ENCODE data around the gene UGT1A3. TPM values are rescaled to one million over a fixed set of nuclear protein-coding genes. Genes with fewer than 3 reads are reported as not detected.

The UGT1A3 gene
- total and polyA plus RNA-seq, 10 of the 15 experiments (the other 5 are each of a cell fraction or from before 2014, with no cell fraction given) = not detected

DNA sequence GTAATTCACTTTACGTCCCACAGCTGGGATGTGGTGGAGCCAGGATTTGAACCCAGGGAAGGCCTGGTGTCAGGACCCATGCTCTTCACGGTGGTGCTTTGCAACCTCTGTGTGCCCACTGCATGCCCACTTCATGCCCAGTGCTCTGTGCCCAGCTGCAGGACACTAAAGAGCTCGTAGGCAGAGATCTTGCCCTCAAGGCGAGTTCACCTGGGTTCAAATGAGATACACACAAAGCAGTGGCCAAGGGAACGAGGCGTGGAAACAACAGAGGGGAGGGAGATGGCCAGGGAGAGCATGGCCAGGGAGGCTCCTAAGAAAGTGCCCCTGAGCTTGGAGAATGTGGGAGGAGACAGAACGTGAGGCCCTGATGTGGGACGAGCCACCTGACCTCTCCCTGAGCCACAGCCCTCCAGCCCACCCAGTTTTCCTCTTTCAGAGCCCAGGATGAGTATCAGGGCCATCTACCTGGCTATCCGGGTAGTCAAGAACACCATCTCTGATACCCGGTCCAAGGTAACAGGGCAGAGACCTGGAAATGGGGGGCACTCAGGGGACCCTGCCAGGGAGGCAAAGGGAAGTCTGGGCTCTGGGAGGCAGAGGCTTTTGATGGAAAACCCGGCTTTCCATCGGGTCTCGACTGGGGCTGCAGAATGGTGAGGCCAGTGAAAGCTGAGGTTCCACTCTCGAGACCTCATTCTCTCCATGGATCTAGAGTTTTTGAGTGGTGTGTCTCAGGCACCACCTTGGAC, 69.7 kb downstream of the UGT1A3 start (continued):
- TF ChIP-seq TCF12 (IDR thresholded peaks at IDR 0.05; ENCODE audit: low read depth, low read length) = no peak
- TF ChIP-seq, protein P1, sequence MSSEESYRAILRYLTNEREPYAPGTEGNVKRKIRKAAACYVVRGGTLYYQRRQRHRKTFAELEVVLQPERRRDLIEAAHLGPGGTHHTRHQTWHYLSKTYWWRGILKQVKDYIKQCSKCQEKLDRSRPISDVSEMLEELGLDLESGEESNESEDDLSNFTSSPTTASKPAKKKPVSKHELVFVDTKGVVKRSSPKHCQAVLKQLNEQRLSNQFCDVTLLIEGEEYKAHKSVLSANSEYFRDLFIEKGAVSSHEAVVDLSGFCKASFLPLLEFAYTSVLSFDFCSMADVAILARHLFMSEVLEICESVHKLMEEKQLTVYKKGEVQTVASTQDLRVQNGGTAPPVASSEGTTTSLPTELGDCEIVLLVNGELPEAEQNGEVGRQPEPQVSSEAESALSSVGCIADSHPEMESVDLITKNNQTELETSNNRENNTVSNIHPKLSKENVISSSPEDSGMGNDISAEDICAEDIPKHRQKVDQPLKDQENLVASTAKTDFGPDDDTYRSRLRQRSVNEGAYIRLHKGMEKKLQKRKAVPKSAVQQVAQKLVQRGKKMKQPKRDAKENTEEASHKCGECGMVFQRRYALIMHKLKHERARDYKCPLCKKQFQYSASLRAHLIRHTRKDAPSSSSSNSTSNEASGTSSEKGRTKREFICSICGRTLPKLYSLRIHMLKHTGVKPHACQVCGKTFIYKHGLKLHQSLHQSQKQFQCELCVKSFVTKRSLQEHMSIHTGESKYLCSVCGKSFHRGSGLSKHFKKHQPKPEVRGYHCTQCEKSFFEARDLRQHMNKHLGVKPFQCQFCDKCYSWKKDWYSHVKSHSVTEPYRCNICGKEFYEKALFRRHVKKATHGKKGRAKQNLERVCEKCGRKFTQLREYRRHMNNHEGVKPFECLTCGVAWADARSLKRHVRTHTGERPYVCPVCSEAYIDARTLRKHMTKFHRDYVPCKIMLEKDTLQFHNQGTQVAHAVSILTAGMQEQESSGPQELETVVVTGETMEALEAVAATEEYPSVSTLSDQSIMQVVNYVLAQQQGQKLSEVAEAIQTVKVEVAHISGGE (CRISPR knock-in tag; IDR thresholded peaks at IDR 0.05) = no peak
- TF ChIP-seq HDAC6 (IDR thresholded peaks at IDR 0.05; ENCODE audit: unreplicated experiment) = no peak
- TF ChIP-seq CHD4 (IDR thresholded peaks at IDR 0.05) = no peak

DNA sequence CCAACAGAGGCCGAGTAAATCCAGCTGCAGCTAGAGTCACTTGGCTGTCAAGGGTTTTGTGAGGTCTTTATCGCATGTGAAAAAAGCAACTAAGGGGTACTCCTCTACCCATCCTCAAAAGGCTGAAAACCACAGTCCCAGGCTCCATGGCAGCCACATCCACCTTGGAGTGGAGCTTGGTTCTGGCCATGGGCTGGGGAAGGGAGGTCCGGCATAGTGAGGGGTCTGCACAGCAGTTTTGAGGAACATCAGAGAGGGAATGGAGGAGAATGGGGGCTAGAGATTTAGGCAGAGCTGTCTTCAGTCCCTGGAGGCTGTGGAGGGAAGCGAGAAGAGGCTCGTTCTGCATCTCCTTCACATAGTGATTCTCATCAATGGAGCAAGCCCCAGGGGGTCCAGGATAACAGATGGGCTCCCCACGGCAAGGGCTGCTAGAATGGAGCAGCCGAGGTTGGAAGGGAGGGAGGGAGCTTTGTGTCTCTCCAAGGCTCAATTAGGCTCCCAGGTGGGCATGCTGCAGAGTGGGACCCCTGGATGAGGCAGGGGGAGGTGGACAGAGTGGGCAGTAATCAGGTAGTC, 70.3 kb downstream of the UGT1A3 start:
- SMC1A ChIA-PET (ENCODE audit: uncharacterized antibody, unreplicated experiment) = no interaction called here
- Histone ChIP-seq H3K9me3 (replicated peaks; ENCODE audit: control insufficient read depth, insufficient read depth, low read length) (no peaks in the 10 kb centered on the region), H3K79me2 (ENCODE audit: control insufficient read depth, insufficient read depth, low read length) (no peaks in the 10 kb centered on the region), H3K36me3 (ENCODE audit: control insufficient read depth in 2 of 2, insufficient read depth in 2 of 2, low read length in 1 of 2) (no peaks in the 10 kb centered on the region), H3K4me3 (no peak overlapping the region), H3K27me3 (replicated peaks in 1 of 2; ENCODE audit: control insufficient read depth in 2 of 2, insufficient read depth in 2 of 2, low read length in 1 of 2) (no peaks in the 10 kb centered on the region; a peak in 1 of 4 replicates), H4K20me1 (ENCODE audit: control insufficient read depth, insufficient read depth) (no peaks in the 10 kb centered on the region), H3K9ac (ENCODE audit: control insufficient read depth, insufficient read depth, low read length) (no peak overlapping the region), H3K27ac (ENCODE audit: control insufficient read depth, insufficient read depth) (no peak overlapping the region), H3K4me1 (ENCODE audit: control insufficient read depth, insufficient read depth, low read length) (no peaks in the 10 kb centered on the region), H2AFZ (ENCODE audit: control insufficient read depth, low read depth, low read length) (no peak overlapping the region), H3K4me2 (ENCODE audit: control insufficient read depth, insufficient read depth) (no peak overlapping the region)
- intact Hi-C loops (cut with micrococcal nuclease; ENCODE audit: unreplicated experiment) (no loop called here), in situ Hi-C loops (cut with MboI) (no loop called here)
- POLR2A ChIA-PET = no interaction called here
- ATAC-seq = no peak
- CTCF ChIA-PET = no interaction called here
- BruUV-seq (replicated peaks) = no TSS peak
- no peak for FAIRE-seq
- TF ChIP-seq, protein P2, sequence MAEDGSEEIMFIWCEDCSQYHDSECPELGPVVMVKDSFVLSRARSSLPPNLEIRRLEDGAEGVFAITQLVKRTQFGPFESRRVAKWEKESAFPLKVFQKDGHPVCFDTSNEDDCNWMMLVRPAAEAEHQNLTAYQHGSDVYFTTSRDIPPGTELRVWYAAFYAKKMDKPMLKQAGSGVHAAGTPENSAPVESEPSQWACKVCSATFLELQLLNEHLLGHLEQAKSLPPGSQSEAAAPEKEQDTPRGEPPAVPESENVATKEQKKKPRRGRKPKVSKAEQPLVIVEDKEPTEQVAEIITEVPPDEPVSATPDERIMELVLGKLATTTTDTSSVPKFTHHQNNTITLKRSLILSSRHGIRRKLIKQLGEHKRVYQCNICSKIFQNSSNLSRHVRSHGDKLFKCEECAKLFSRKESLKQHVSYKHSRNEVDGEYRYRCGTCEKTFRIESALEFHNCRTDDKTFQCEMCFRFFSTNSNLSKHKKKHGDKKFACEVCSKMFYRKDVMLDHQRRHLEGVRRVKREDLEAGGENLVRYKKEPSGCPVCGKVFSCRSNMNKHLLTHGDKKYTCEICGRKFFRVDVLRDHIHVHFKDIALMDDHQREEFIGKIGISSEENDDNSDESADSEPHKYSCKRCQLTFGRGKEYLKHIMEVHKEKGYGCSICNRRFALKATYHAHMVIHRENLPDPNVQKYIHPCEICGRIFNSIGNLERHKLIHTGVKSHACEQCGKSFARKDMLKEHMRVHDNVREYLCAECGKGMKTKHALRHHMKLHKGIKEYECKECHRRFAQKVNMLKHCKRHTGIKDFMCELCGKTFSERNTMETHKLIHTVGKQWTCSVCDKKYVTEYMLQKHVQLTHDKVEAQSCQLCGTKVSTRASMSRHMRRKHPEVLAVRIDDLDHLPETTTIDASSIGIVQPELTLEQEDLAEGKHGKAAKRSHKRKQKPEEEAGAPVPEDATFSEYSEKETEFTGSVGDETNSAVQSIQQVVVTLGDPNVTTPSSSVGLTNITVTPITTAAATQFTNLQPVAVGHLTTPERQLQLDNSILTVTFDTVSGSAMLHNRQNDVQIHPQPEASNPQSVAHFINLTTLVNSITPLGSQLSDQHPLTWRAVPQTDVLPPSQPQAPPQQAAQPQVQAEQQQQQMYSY (CRISPR knock-in tag; IDR thresholded peaks at IDR 0.05) = no peak
- TF ChIP-seq SMAD5 (IDR thresholded peaks at IDR 0.05; ENCODE audit: low read depth) = no peak
- TF ChIP-seq, protein P3, sequence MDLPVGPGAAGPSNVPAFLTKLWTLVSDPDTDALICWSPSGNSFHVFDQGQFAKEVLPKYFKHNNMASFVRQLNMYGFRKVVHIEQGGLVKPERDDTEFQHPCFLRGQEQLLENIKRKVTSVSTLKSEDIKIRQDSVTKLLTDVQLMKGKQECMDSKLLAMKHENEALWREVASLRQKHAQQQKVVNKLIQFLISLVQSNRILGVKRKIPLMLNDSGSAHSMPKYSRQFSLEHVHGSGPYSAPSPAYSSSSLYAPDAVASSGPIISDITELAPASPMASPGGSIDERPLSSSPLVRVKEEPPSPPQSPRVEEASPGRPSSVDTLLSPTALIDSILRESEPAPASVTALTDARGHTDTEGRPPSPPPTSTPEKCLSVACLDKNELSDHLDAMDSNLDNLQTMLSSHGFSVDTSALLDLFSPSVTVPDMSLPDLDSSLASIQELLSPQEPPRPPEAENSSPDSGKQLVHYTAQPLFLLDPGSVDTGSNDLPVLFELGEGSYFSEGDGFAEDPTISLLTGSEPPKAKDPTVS (IDR thresholded peaks at IDR 0.05; ENCODE audit: low read depth, low read length) = no peak
- DNase-seq (ENCODE audit: low read depth, low spot score) = no peak
- RAD21 ChIA-PET (ENCODE audit: unreplicated experiment) = no interaction called here
- 25% methylated on average over 7 of the region's 7 CpGs for WGBS (ENCODE audit: insufficient coverage, insufficient replicate concordance, low lambda C conversion rate, missing lambda C conversion rate)

Data from GM12878 (cell line).